K562 (cell line): Measurements from ENCODE around the gene MPND. TPM values are rescaled to one million over a fixed set of nuclear protein-coding genes. Genes with fewer than 3 reads are reported as not detected.

Experiments
- AFF4 ChIP-seq: sonication (generic); formaldehyde crosslinking; IDR thresholded peaks from 2 replicates; pipeline ENCODE4 v1.8.0; 2023; ENCODE audit warnings: mild to moderate bottlenecking, missing genetic modification reagents
- CXXC5 ChIP-seq: fragments of 250-450 bp; sonication (Bioruptor Pico); IDR thresholded peaks from 2 replicates; pipeline ENCODE4 v1.8.0; 2022; ENCODE audit warnings: inconsistent platforms, mild to moderate bottlenecking, moderate library complexity
- E2F8 ChIP-seq: fragments of 450-650 bp; IDR thresholded peaks from 2 replicates; pipeline ENCODE4 v1.7.1; 2018; ENCODE audit warnings: mild to moderate bottlenecking, low read depth; ENCODE audit not compliant: partially characterized antibody
- KHSRP ChIP-seq: fragments of 450-650 bp; IDR thresholded peaks from 2 replicates; pipeline ENCODE4 v1.6.1; 2017
- L3MBTL2 ChIP-seq: fragments of 450-650 bp; IDR thresholded peaks from 2 replicates; pipeline ENCODE4 v1.6.1; 2016; ENCODE audit warnings: mild to moderate bottlenecking, moderate library complexity
- MYBL2 ChIP-seq, 2 experiments: fragments of 450-650 bp in 1 of 2; sonication (generic) in 1 of 2; formaldehyde crosslinking in 1 of 2; IDR thresholded peaks; 2 replicates each; pipeline versions ENCODE4 v1.6.1 to v1.8.1; 2017 to 2022; ENCODE audit warnings: borderline replicate concordance in 1 of 2, inconsistent platforms in 1 of 2, low read depth in 1 of 2, mild to moderate bottlenecking in 1 of 2, missing genetic modification reagents in 1 of 2, moderate library complexity in 1 of 2
- SP1 ChIP-seq: sonication (generic); formaldehyde crosslinking; IDR thresholded peaks from 2 replicates; pipeline ENCODE4 v1.8.1; 2022; ENCODE audit warnings: mild to moderate bottlenecking, missing genetic modification reagents
- TFAP4 ChIP-seq: sonication (generic); formaldehyde crosslinking; IDR thresholded peaks from 2 replicates; pipeline ENCODE4 v1.8.0; 2022; ENCODE audit warnings: missing genetic modification reagents, mild to moderate bottlenecking, moderate library complexity, borderline replicate concordance
- VEZF1 ChIP-seq: fragments of 200-800 bp; sonication (Bioruptor generic); IDR thresholded peaks from 2 replicates; pipeline ENCODE4 v1.6.1; 2017; ENCODE audit warnings: missing genetic modification characterization, missing compliant biosample characterization
- ZNF133 ChIP-seq: fragments of 250-450 bp; sonication (Bioruptor Pico); IDR thresholded peaks from 2 replicates; pipeline ENCODE4 v1.4.0; 2020; ENCODE audit warnings: mild to moderate bottlenecking
- ZNF592 ChIP-seq: fragments of 450-650 bp; IDR thresholded peaks from 2 replicates; pipeline ENCODE4 v1.6.1; 2017; ENCODE audit warnings: antibody characterized with exemption, mild to moderate bottlenecking
- polyA plus RNA-seq, 8 experiments: library from polyadenylated mRNA; depleted of rRNA in 4 of 8; stranded (reverse) in 5 of 8; unstranded in 3 of 8; fragments of >200 nt; fragmentation: Nextera tagmentation in 2 of 8; fragmentation: Illumina TruSeq in 1 of 8; extraction: Ambion mirVana in 2 of 8; extraction: Trizol in 1 of 8; gene quantifications; 2 replicates each; pipeline versions ENCODE4 v1.2.1 to v1.2.3, GENCODE V29; 2011 to 2014; ENCODE audit warnings: inconsistent platforms in 1 of 8, missing spikeins in 1 of 8
- total RNA-seq, 7 experiments: library from RNA; depleted of rRNA in 6 of 7; stranded (reverse); fragments of >200 nt in 6 of 7; fragmentation: Illumina TruSeq in 2 of 7; extraction: Trizol in 2 of 7; gene quantifications; 2 replicates each; pipeline versions ENCODE4 v1.2.1 to v1.2.3, GENCODE V29; 2011 to 2021; ENCODE audit warnings: low replicate concordance in 1 of 7

Gene MPND
- total and polyA plus RNA-seq, 9 of the 15 experiments (the other 6 are each of a cell fraction or from before 2014, with no cell fraction given) = 0.25 to 14.0 (median 3.9) TPM

GRCh38 chr19:4328243-4328990, 14.9 kb upstream of the MPND start (continued):
- TF ChIP-seq E2F8 (peak; percentile 98), CXXC5 (CRISPR knock-in tag) (peak; percentile 71), KHSRP (no peak), MYBL2 (IDR thresholded peaks at IDR 0.05; ENCODE audit: low read depth) (no peak), MYBL2 (CRISPR knock-in tag; IDR thresholded peaks at IDR 0.05; ENCODE audit: borderline replicate concordance) (no peak), VEZF1 (CRISPR knock-in tag) (peak; percentile 66; the same call in 1 of the 2 replicates), ZNF133 (CRISPR knock-in tag) (0 out of 2 replicates have a peak, but pooled peaks have one; percentile 38), ZNF592 (no peak), L3MBTL2 (peak; percentile 95), AFF4 (CRISPR knock-in tag) (0 out of 2 replicates have a peak, but pooled peaks have one; percentile 33), TFAP4 (CRISPR knock-in tag) (peak; percentile 65), SP1 (peak; percentile 100)
